ENCODE measurements around the gene RXRA.

Gene RXRA

DNA sequence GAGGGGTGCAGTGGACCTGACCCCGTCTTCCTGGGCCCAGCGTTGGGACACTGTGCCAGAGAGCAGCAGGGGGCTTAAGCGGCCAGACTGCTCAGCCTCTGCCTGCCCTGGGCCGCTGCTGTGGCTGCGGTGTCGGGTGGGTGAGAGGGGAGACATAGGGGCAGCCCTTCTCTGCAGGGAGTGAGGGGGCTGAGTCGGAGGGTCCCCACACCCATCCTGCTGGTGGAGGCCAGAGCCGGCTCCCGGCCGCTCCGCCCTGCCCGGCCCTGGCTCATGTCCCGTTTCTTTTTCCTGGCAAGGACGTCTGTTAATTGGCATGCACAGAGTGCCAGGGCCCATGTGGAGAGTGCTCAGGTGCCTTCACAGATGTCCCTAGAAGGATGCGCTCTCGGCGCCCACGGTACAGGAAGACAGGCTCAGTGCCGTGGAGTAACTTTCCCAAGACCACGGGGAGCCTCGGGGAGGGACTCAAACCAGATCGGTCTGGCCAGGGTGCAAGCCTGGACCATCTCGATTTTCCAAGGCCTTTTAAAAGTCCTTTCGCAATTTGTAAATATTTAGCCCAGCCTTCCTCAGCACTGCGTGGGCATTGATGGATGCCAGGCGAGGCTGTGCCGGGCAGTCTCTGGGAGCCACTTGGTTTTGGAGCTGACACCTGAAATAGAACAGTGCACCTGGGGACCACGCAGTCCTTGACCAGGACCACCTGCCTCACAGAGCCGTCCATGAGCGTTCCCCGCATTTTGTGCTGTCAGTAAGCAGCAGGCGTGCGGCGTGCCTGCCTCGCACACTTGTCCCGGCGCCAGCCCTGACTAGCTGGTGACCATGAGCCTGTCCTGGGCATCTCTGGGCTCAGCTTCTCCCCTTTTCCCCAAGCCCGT, 60.9 kb downstream of the RXRA start:
- no peak for DNase-seq

DNA sequence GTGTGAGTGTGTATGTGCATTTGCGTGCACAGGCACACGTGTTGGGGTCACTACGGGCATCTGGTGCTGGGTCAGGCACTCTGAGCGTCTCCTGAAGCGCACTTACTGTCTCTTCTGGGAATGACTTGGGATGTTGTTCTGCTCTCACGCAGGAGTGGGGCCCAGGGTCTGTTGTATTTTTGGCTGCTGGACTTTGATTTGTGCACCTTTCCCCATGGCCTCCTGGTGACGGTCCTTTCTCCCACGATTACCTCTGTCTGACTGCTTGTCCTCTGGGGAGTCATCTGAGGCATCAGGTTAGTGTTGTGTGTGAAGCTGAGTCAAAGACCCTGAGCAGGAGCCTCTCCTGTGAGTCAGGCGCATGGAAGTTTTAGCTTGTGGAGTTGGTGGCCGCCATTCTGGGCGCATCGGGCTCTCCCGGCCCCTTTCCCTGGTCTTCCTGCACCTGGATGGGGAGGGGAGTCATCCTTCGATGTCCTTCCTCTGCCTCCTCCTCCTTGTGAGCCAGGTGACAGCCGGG, 62.1 kb downstream of the RXRA start:
- DNase-seq, result no peak

DNA sequence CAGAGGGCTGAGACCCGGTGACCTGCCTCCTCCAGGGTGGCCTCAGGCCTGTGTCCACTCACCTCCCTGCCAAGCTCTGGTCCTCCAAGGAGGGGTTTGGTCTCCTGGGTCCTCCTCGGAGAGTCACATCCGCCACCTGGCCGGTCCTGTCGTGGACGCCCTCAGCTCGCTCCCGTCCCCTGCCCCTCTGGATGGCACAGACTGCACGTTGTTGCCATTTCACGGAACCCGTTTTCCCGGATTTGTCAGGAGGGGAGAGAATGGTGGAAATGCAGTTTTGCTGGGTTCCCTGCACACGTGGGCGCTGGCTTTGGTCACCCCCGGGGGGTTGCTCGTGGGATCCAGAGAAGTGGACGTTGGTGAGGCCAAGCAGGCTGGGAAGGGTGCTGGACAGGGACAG, 62.7 kb downstream of the RXRA start:
- DNase-seq, result no peak

DNA sequence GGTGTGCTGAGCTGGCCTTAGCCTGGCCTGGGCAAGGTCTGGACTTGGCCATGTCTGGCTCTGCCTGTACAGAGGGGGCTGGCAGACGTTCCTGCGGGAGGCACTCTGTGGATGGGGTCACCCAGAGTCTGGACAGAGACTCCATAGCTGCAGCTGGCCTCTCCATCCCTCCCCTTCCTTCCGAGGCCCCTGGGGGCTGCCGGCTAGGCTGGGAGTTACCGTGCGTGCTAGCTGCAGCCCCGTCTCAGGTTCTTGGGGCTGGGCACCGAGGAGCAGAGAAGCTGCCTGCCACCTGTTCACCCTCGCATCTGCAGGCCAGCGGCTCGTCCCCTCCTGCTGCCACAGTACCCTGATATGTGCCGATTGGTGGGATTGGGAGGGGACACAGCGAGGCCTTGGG, 63.4 kb downstream of the RXRA start:
- no peak for DNase-seq

DNA sequence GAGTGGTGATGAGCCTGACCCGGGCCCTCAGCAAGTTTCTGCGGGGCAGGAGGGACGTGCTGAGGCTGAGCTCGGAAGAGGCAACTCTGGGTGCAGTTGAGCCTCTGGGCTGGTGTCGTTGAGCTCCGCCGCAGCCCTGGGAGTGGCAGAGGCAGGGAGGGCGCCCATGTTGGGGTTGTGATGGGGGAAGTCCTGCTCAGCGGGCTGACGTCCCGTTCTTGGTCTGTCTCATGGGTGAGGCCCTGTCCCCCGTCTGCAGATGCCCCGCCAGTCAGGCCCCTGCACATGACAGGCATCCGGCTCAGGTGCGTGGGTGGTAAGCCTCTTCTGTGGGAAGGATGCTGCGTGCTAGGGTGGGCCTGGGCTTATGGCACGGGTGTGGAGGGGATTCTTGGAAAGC, 64.3 kb downstream of the RXRA start:
- DNase-seq, result peak; percentile 86

DNA sequence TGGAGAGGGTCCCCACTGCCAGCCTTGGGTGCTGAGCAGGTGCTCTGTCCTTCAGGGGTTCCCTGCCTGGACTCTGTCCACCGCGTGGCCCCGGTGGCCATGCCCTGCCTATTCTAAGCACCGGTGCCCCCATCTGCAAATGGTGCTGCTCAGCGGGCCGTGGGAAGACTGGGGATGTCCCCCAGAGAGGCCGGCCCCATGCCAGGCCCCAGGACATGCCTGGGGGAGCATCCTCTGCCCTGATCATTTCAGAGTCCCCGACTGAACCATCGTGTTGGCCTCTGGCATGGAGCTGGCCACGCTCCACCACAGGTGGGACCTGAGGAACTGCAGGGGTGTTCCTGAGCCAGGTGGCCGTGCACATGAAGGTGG, 64.7 kb downstream of the RXRA start:
- no peak for DNase-seq

DNA sequence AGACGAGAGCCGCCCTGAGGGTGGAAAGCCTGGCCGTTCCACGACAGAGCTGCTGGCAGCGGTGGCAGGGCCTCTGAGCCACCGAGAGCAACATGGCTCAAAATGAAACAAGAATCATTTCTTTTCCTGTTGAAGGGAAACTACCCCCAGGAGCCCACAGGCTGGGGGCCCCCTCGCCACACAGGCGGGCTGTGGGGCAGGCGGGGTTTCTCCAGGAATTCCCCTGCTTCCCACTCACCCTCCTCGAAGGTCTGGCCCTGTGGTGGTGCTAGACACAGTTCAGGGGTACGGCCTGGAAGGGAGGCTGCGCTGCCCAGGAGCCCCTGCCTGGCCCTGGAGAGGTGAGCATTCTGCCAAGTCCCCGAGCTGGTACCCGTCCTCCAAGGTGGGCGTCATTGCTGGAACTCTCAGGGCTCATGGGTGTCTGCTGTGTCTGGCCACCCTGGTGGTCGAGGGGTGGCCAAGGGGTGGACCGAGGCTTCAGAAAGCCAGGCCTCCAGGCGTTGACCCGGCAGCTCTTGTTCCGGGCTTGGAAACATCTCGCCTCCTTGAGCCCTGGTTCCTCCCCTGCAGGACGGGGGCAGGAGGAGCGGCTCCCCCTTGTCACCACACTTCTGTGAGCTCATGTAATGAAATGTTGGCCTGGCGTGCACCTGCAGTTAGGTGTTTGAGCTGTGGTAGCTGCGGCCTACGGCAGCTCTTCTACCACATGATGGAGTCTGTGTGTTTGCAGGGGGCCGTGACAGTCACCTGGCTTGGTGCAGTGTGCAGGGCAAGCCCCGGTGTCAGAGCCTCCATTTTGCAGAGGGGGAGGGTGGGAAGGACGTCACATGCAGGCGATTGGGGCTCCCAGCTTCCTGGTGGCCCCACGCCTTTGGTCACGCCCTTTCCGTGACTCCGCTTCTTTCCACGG, 65.3 kb downstream of the RXRA start:
- peak; percentile 88 for DNase-seq

DNA sequence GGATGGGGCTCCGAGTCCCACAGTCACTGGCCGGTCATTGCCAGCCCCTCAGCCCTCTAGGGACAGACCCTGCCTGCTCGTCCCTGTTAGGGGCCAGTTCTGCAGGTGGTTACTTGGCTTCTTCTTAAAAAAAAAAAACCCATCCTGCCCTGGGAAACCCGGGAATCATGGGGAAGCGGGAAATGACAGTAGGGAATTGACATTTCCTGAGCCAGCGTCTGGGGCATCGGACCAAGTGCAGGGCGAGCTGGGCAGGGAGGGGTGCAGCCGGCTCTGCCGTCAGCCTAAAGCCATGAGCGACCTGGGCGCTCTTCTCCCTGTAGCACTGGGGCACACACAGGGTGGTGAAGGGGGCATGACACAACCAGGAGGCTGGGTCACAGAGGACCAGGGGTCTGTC, 66.6 kb downstream of the RXRA start:
- no peak for DNase-seq

DNA sequence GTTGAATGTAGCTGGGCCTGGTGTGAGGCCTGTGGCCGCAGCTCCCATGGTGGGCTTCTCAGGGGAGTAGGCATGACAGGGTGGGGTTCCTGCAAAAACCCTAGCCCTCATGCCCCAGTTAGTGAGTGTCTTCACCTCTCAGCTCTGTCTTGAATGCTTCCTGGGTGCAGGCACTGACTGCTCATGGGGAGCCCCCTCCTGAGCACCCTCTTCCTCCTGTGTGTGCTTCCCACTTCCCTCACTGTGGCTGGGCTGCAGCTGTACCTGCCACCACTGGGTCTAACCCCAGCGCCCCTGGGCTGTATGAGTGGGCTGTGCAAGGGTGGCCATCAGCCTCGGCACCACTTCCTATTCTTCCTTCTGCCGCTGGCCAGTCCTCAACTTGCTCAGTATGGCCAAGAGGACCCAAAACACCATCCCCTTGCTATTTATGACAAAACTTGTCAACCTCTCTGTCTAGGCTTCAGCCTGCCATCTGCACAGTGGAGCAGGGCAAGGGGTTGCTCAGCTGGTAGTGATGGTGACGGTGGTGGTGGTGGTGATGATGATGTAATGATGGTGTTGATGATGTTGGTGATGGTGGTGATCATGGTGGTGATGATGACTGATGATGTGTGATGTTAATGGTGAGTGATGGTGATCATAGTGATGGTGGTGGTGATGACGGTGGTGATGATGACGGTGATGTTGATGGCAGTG, 67.5 kb downstream of the RXRA start:
- DNase-seq, result no peak

DNA sequence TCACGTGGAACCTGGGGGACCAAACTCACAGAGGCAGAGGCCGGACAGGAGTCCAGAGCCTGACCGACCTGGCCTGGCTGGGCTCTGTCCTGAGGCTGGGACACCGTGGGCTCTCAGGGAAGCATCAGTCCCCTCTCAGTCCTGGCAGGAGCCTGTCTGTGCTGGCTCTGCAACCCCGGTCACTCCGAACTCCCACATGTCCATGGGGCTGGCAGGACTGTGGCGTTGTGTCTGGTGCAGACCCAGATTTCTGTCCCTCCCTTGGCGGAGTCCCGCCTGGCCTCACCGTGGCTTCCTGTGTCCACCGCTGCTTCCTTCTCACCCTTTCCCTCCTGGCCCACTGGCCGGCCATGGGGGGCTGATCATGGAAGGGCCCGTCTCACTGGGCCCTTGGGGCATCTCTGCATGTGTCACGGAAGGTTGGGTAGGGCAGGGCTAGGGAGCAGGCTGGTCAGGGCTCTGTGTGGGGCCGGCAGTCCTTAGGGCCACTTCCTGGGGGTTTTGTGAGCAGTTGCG, 68.8 kb downstream of the RXRA start:
- no peak for DNase-seq

DNA sequence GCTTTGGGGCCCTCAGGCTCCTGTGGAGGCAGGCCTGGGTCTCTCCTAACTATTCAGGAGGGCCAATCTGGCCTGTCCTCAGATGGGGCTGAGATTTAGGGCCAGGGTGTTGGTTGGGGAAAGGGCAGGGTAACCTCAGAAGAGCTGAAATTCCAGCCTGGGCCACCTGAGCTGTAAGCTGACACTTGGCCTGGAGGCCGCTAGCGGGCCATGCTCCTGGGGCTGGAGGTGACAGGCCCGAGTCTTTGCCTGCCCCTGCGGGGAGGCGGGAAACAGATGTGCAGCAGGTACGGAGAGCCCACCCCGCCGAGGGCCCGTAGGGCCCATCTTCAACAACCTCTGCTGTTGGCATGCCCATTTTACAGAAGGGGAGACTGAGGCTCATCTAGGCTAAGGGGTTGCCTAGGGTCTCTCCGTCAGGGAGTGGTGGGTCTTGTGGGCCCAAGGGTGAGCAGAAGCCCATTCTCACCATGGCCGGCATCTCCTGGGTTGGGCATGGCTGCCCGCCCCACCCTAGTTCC, 69.5 kb downstream of the RXRA start:
- DNase-seq, result no peak

DNA sequence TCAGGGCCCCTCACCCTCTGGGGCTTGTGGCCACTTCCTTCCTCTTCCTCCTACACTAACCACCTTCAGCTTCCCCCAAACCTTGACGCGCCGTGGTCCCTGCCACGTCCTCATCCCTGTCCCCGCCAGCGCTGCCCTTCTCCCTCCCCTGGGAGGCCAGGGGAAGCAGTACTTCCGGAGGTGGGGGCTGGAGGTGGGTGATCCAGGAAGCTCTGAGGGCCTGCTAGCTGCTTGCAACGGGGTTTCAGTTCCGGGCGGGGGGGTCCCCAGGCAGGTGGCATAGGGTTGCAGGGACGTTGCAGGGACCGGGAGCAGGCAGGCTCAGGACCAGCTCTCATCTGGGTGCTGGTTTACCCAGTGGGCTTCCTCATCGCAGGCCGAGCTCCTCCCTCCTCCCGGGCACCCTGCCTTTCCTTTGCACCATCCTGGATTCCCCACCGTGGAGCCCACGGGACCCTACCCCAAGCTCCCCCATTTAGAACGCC, 70.0 kb downstream of the RXRA start:
- DNase-seq, result peak; percentile 58

DNA sequence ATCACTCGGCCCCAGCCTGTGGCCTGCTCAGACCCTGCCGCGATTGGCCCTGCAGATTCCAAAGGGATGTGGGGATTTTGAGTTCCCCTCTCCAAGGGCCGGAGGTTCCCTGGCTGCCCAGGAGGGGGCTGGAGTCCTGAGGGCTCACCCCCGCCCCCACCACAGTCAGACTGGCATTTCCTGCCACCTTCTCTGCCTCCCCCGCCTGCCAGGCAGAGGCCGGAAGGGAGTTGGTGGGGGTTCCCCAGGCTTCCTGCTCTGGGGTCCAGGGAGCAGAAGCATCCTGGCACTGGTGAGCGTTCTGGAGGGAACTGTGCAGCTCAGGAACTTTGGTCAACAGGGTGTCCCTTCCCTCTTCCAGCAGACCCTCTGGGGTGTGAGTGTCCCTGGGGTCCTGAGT, 70.6 kb downstream of the RXRA start:
- peak; percentile 63 for DNase-seq

DNA sequence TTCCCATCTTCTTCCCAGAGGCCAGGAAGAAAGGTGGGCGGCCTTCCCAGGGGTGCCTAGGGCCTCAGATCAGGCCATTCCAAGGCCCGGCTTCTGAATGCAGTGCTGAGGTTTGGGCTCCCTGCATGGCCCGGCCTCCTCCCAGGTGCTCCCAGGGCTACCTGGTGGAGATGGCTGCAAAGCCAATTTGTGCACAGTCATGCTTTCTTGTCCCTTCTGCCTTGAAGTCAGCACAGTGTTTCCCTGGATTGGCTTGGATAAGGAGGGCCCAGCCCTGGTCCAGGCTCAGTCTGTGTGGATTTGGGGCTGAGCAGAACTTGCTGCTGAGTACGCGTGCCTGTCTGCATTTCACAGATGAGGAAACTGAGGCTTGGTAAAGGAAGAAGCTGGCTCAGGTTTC, 72.5 kb downstream of the RXRA start:
- DNase-seq, result no peak

DNA sequence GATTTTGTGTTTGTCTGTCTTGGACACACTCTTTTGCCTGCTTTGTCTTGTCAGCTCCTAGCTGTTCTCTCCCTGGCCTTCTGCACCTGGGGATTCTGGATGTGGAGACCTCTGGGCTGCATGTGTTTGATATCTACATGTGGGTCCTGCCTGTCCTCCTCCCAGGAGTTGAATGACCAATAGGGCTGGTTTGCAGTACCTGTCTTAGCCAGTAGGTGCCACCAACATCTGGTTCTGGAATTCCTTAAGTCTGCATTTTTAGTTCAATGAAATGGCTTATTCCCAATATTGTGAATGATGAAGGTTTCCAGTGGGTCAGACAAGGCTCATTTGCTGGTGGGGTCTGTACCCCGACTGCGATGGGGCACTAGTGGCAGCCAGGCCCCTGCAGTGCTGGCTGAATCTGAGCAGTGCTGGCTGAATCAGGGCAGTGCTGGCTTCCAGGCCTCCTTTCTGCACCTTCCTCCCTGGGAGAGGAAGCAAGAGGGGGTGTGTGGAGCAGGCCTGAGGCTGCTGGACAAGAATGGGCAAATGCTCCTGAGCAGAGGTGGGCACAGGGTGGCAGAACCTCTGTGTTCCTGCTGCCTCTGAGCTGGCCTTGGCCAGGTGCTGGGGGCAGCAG, 73.3 kb downstream of the RXRA start:
- peak; percentile 24 for DNase-seq

DNA sequence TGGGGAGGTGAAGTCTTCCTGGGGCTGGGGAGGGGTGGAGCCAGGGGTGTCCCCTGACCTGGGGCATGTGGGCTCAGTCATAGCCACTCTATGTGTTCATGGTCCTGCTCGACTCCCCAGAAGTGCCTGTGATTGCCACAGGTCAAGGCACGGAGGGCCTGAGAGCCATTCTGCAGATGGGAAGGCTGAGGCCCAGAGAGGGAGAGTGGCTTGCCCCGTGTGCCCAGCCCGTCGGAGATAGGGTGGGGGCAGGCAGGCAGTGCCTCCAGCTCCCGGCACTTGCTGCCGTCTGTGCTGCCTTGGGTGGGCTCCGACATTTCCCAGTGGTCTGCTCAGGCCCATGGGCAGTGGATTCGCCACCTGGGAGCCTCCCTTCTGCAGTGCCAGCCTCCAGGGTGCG, 74.0 kb downstream of the RXRA start:
- no peak for DNase-seq

DNA sequence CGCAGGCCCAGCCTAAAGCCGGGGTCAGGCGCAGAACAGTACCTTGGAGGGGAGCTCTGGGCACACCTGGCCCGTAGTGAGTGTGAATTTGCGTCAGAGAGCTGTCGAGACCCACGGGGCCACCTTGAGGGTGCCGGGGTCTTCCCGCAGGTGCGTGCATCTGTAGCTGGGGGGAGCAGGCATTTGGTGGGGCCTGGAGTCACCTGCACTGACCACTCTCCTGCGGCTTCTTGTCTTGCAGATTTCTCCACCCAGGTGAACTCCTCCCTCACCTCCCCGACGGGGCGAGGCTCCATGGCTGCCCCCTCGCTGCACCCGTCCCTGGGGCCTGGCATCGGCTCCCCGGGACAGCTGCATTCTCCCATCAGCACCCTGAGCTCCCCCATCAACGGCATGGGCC, 75.1 kb downstream of the RXRA start:
- DNase-seq, result no peak

DNA sequence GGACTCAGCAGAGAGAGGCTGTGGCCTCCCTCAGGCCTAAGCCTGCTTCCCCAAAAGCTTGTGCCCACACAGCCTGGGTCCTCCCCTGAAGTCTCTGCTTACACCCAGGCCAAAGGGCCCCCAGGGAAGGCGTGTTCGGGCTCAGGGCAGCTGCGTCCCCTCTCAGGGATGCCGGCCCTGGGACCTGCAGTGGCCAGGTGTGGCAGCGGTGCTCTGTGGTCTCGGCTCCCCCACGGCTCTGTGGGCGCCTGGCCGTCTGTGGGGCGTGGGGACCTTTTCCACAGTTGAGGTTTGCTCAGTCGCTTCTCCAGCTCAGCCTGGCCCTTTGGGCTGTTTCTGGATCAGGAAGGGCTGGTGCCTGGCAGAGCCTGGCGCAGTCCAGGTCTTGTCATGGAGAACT, 75.9 kb downstream of the RXRA start:
- DNase-seq, result no peak

DNA sequence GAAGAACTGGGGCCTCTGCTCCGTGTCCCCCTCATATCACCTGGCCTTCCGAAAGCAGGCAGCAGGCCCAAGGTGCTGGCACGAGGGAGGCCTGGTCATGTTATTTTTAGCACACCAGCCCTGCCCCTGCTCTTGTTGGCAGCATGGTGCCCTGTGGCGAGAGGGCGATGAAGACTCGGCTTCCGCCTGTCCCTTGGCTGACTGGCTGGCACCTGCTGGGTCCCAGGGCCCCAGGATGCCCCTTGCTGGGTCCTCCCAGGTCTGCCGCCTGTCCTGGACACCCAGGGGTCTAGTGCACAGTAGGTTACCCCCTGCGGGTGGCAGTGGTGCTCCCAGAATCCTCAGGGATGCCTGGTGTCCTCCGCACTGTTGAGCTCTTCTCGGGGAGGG, 77.0 kb downstream of the RXRA start:
- DNase-seq, result no peak

DNA sequence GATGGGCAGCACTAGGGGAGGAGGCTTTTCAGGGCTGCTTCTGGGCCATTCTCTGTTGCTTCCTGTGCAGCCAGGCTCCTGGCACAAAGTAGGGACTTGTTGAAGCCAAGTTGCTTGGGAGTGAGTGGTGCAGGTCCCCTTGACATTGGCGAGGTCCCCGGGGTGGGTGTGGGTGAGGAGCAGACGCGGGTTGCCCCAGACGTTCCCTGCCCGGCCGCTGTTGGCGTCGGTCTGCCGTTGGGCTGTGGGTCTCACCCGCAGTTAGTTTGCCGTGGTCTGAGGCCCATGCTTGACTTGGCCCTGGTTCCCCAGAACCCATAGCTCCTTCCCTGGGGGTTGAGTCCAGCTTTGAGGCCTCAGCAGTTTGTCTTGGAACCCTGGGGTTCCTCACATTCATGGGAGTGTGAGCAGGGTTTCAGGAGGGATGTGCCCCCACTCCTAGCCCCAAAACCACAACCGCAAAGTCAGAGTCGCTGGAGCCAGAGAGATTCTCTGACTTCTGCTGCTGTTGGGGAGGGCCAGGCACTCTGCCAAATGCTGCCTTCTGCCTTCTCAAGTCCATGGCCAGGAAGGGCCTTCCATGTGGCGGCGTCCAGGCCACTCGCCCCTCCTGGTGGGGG, 77.5 kb downstream of the RXRA start:
- DNase-seq, result peak; percentile 35

Data from activated naive CD4-positive, alpha-beta T cell treated with Interleukin-2 at 50 U/mL for 16 hours (primary cell).